H1 (cell line): ENCODE data around the gene S1PR3. TPM values are rescaled to one million over a fixed set of nuclear protein-coding genes. Genes with fewer than 3 reads are reported as not detected.

Experiments used
- CTCF ChIA-PET: fragments of 300-600 bp; sonication (Branson Sonifier 250); formaldehyde crosslinking; loops from one replicate; lab custom pipeline; 2021; ENCODE audit not compliant: partially characterized antibody; lab: Charles Lee
- POLR2A ChIA-PET: fragments of 300-600 bp; sonication (Branson Sonifier 250); formaldehyde crosslinking; loops from one replicate; lab custom pipeline; 2021; ENCODE audit warnings: inconsistent platforms; ENCODE audit not compliant: partially characterized antibody; lab: Charles Lee
- DNase-seq, 2 experiments: peaks; one replicate each; pipeline versions ENCODE4 v3.0.0 to v3.0.0-alpha.2; 2010 to 2022; ENCODE audit warnings: low spot score in 2 of 2, low read depth in 1 of 2, mixed read lengths in 1 of 2
- FAIRE-seq: peaks from 2 replicates; lab custom pipeline; 2011; peaks lifted over from hg19 to GRCh38; lab: Jason Lieb, UNC
- H2AFZ ChIP-seq: 2 replicates; pipeline ENCODE4 v1.8.1; 2012; ENCODE audit warnings: low read length, inconsistent platforms
- H2AK5ac ChIP-seq: 2 replicates; pipeline ENCODE4 v1.6.1; 2013; ENCODE audit warnings: low read depth, low read length
- H2BK120ac ChIP-seq: replicated peaks from 2 replicates; pipeline ENCODE3; 2013; ENCODE audit warnings: low read depth, low read length, inconsistent platforms
- H2BK12ac ChIP-seq: 2 replicates; pipeline ENCODE4 v1.6.1; 2013; ENCODE audit warnings: low read depth, low read length
- H2BK15ac ChIP-seq: 2 replicates; pipeline ENCODE4 v1.6.1; 2013; ENCODE audit warnings: low read length
- H2BK20ac ChIP-seq: 2 replicates; pipeline ENCODE4 v1.6.1; 2013; ENCODE audit warnings: low read length
- H2BK5ac ChIP-seq: 2 replicates; pipeline ENCODE4 v1.6.1; 2013; ENCODE audit warnings: low read depth, low read length
- H3K14ac ChIP-seq: 2 replicates; pipeline ENCODE4 v1.6.1; 2013; ENCODE audit warnings: inconsistent platforms; ENCODE audit not compliant: insufficient read length
- H3K18ac ChIP-seq: 2 replicates; pipeline ENCODE4 v1.6.1; 2013; ENCODE audit warnings: low read length; ENCODE audit errors: extremely low read depth
- H3K23ac ChIP-seq: 2 replicates; pipeline ENCODE4 v1.6.1; 2013; ENCODE audit warnings: inconsistent platforms; ENCODE audit not compliant: insufficient read length
- H3K23me2 ChIP-seq: 2 replicates; pipeline ENCODE4 v1.6.1; 2013; ENCODE audit warnings: low read depth, low read length
- H3K27ac ChIP-seq: 2 replicates; pipeline ENCODE4 v1.6.1; 2011; ENCODE audit warnings: low read depth, low read length, inconsistent platforms
- H3K27me3 ChIP-seq, 4 experiments: replicated peaks in 1 of 4; 1 replicate in 1 of 4; 2 replicates in 3 of 4; pipeline versions ENCODE4 v1.6.1 to v1.8.1; 2011 to 2013; ENCODE audit warnings: low read length in 3 of 4, mild to moderate bottlenecking in 3 of 4, inconsistent platforms in 2 of 4, mixed read lengths in 2 of 4, moderate library complexity in 1 of 4; ENCODE audit not compliant: control insufficient read depth in 3 of 4, insufficient read depth in 3 of 4; ENCODE audit errors: extremely low read depth in 1 of 4
- H3K36me3 ChIP-seq, 4 experiments: 2 replicates each; pipeline versions ENCODE4 v1.6.1 to v1.8.1; 2011 to 2013; ENCODE audit warnings: mild to moderate bottlenecking in 4 of 4, low read length in 3 of 4, moderate library complexity in 2 of 4, control low read depth in 1 of 4, inconsistent platforms in 1 of 4; ENCODE audit not compliant: insufficient read depth in 4 of 4, control insufficient read depth in 2 of 4
- H3K4ac ChIP-seq: replicated peaks from 2 replicates; pipeline ENCODE3; 2013; ENCODE audit warnings: low read length, low read depth, mixed read lengths, inconsistent platforms; ENCODE audit not compliant: insufficient read length
- H3K4me1 ChIP-seq, 4 experiments: replicated peaks in 1 of 4; 1 replicate in 1 of 4; 2 replicates in 3 of 4; pipeline versions ENCODE4 v1.6.1 to v1.8.1; 2011 to 2013; ENCODE audit warnings: low read length in 3 of 4, inconsistent platforms in 2 of 4, mixed read lengths in 1 of 4; ENCODE audit not compliant: insufficient read depth in 4 of 4, control insufficient read depth in 3 of 4
- H3K4me2 ChIP-seq, 2 experiments: 2 replicates each; pipeline versions ENCODE4 v1.6.1 to v1.8.1; 2011 to 2013; ENCODE audit warnings: low read depth in 2 of 2, low read length in 2 of 2, control low read depth in 1 of 2, inconsistent platforms in 1 of 2, mild to moderate bottlenecking in 1 of 2; ENCODE audit not compliant: insufficient read depth in 1 of 2
- H3K4me3 ChIP-seq, 4 experiments: fragments of 200-600, 300-600 bp in 1 of 4; sonication (generic), shearing (Covaris generic), sonication (Bioruptor Twin) in 1 of 4; 2 replicates each; pipeline versions ENCODE4 v1.5.1 to v1.8.1; 2011 to 2016; ENCODE audit warnings: low read length in 4 of 4, low read depth in 3 of 4, control low read depth in 2 of 4, inconsistent platforms in 2 of 4, mild to moderate bottlenecking in 2 of 4, mixed read lengths in 1 of 4, moderate library complexity in 1 of 4; ENCODE audit not compliant: insufficient read depth in 2 of 4; ENCODE audit errors: extremely low read depth in 1 of 4
- H3K56ac ChIP-seq: replicated peaks from 2 replicates; pipeline ENCODE3; 2013; ENCODE audit warnings: low read depth, mild to moderate bottlenecking, mixed read lengths, low read length, inconsistent platforms; ENCODE audit not compliant: insufficient read length
- H3K79me1 ChIP-seq: 2 replicates; pipeline ENCODE4 v1.6.1; 2013; ENCODE audit warnings: low read depth, low read length, control low read depth
- H3K79me2 ChIP-seq, 2 experiments: 2 replicates each; pipeline versions ENCODE4 v1.6.1 to v1.8.1; 2012 to 2013; ENCODE audit warnings: low read length in 2 of 2, mild to moderate bottlenecking in 2 of 2, inconsistent platforms in 1 of 2; ENCODE audit not compliant: insufficient read depth in 2 of 2, control insufficient read depth in 1 of 2
- H3K9ac ChIP-seq, 4 experiments: replicated peaks in 1 of 4; 1 replicate in 1 of 4; 2 replicates in 3 of 4; pipeline versions ENCODE4 v1.6.1 to v1.8.1; 2011 to 2013; ENCODE audit warnings: low read depth in 3 of 4, low read length in 3 of 4, control low read depth in 2 of 4, mild to moderate bottlenecking in 2 of 4, moderate library complexity in 2 of 4, inconsistent platforms in 1 of 4; ENCODE audit errors: extremely low read depth in 1 of 4
- H3K9me3 ChIP-seq, 2 experiments: 2 replicates each; pipeline versions ENCODE4 v1.6.1 to v1.8.1; 2012 to 2013; ENCODE audit warnings: mild to moderate bottlenecking in 2 of 2, moderate library complexity in 2 of 2, control low read depth in 1 of 2, inconsistent platforms in 1 of 2, low read depth in 1 of 2, low read length in 1 of 2, mixed read lengths in 1 of 2; ENCODE audit not compliant: insufficient read depth in 2 of 2
- H4K20me1 ChIP-seq, 2 experiments: replicated peaks in 1 of 2; 2 replicates each; pipeline versions ENCODE3 to v1.8.1; 2011 to 2013; ENCODE audit warnings: inconsistent platforms in 2 of 2, low read length in 2 of 2, mild to moderate bottlenecking in 1 of 2; ENCODE audit not compliant: insufficient read depth in 2 of 2, control insufficient read depth in 1 of 2
- H4K5ac ChIP-seq: 2 replicates; pipeline ENCODE4 v1.6.1; 2013; ENCODE audit warnings: low read length, low read depth, mixed read lengths, inconsistent platforms; ENCODE audit not compliant: insufficient read length
- H4K8ac ChIP-seq: 2 replicates; pipeline ENCODE4 v1.8.0; 2013; ENCODE audit warnings: mild to moderate bottlenecking, moderate library complexity, low read length, inconsistent platforms; ENCODE audit not compliant: insufficient read depth; ENCODE audit errors: extremely low read depth
- H4K91ac ChIP-seq: replicated peaks from 2 replicates; pipeline ENCODE3; 2013; ENCODE audit warnings: low read length, mixed read lengths, inconsistent platforms; ENCODE audit not compliant: insufficient read length
- GABPA ChIP-seq: IDR thresholded peaks from 2 replicates; pipeline ENCODE4 v1.6.1; 2011; ENCODE audit warnings: mild to moderate bottlenecking, low read length, moderate library complexity, borderline replicate concordance; ENCODE audit not compliant: insufficient read depth
- JUND ChIP-seq: IDR thresholded peaks from 2 replicates; pipeline ENCODE4 v1.6.1; 2011; ENCODE audit warnings: mild to moderate bottlenecking, improper control_type of control experiment, low read length
- MAX ChIP-seq: IDR thresholded peaks from 2 replicates; pipeline ENCODE4 v1.6.1; 2012; ENCODE audit warnings: inconsistent platforms
- POLR2A ChIP-seq, 2 experiments: IDR thresholded peaks; 1 replicate in 1 of 2; 2 replicates in 1 of 2; pipeline ENCODE4 v1.6.1; 2011; ENCODE audit warnings: low read depth in 2 of 2, low read length in 2 of 2, mild to moderate bottlenecking in 2 of 2; ENCODE audit errors: control extremely low read depth in 1 of 2
- RAD21 ChIP-seq, 2 experiments: IDR thresholded peaks in 1 of 2; conservative IDR thresholded peaks in 1 of 2; 2 replicates each; pipeline ENCODE4 v1.6.1; 2011; ENCODE audit warnings: low read depth in 2 of 2, low read length in 2 of 2, improper control_type of control experiment in 1 of 2, inconsistent platforms in 1 of 2, mild to moderate bottlenecking in 1 of 2, moderate library complexity in 1 of 2
- TAF7 ChIP-seq: optimal IDR thresholded peaks from 2 replicates; pipeline ENCODE3; 2011; ENCODE audit warnings: low read depth, mild to moderate bottlenecking, inconsistent platforms, low read length, moderate library complexity, borderline replicate concordance
- TCF12 ChIP-seq: IDR thresholded peaks from 2 replicates; pipeline ENCODE4 v1.6.1; 2011; ENCODE audit warnings: low read depth, mild to moderate bottlenecking, low read length
- YY1 ChIP-seq: IDR thresholded peaks from 2 replicates; pipeline ENCODE4 v1.6.1; 2011; ENCODE audit warnings: low read depth, mild to moderate bottlenecking, low read length
- WGBS, 2 experiments: shearing (Covaris generic) in 1 of 2; methylation state at CpG; one replicate each; pipeline versions ENCODE4 v1.1.6 to v1.1.7; 2013 to 2015; ENCODE audit warnings: low lambda C conversion rate in 2 of 2, mixed read lengths in 2 of 2, inconsistent platforms in 1 of 2, low coverage in 1 of 2, missing lambda C conversion rate in 1 of 2; ENCODE audit not compliant: insufficient replicate concordance in 2 of 2, insufficient coverage in 1 of 2, insufficient read length in 1 of 2; ENCODE audit errors: extremely low coverage in 1 of 2, missing lambda C conversion rate in 1 of 2; 5-methylcytosine and 5-hydroxymethylcytosine counted together
- polyA plus RNA-seq, 7 experiments: library from polyadenylated mRNA; depleted of rRNA in 3 of 7; stranded (reverse) in 5 of 7; unstranded in 2 of 7; fragments of >200 nt in 5 of 7; fragments of 200-250 nt in 2 of 7; gene quantifications; 1 replicate in 5 of 7; 2 replicates in 1 of 7; 4 replicates in 1 of 7; pipeline versions ENCODE4 v1.2.1 to v1.2.3, GENCODE V29; 2011 to 2013; ENCODE audit warnings: missing spikeins in 2 of 7, mixed read lengths in 2 of 7
- total RNA-seq: library from RNA; stranded (reverse); fragmentation: NEBNext Ultra II Directional; extraction: Animal tissue kit (Norgen Biotek cat#: 25700); gene quantifications from 2 replicates; pipeline ENCODE4 v1.2.1, GENCODE V29; 2021

S1PR3 gene
- total and polyA plus RNA-seq, 2 of the 8 experiments (the other 6 are each of a cell fraction or from before 2014, with no cell fraction given), result 3.7 to 6.4 TPM

- WGBS, 2 experiments, result 55% methylated on average over 51 of the region's 52 CpGs; no CpG with 5 or more reads in 1 of the 2 experiments
- H4K20me1 ChIP-seq, result peaks cover 0 to 6% of the 10 kb centered on the region in 2 experiments
- no peak overlapping the region for H2BK20ac ChIP-seq
- FAIRE-seq (peak; percentile 52), DNase-seq (peak; percentile 82 to 93)
- peak overlapping the region; percentile 41 for H4K8ac ChIP-seq
- H3K27ac ChIP-seq, result no peak overlapping the region
- ChIA-PET POLR2A (interaction anchor here (0.8 to 1.0 kb wide), 2 partner anchors 10 to 22 kb away, joined by 3 read pairs; partner anchors contain the start of gene S1PR3), CTCF (interaction anchor here (0.6 to 1.5 kb wide), 14 partner anchors 9 to 466 kb away, joined by 3 to 10 read pairs (median 3); no protein-coding TSS in a partner anchor)
- H4K91ac ChIP-seq, result peak overlapping the region; percentile 41
- no peaks in the 10 kb centered on the region for H3K27me3 ChIP-seq
- peak overlapping the region; percentile 1; the same call in 1 of the 2 replicates for H2BK12ac ChIP-seq
- no peak overlapping the region for H3K4me3 ChIP-seq
- H3K9me3 ChIP-seq, result no peaks in the 10 kb centered on the region
- no peak overlapping the region for H3K56ac ChIP-seq
- no peak overlapping the region for H2BK120ac ChIP-seq
- no peak overlapping the region; the same call in 1 of the 2 replicates for H2BK5ac ChIP-seq
- no peak overlapping the region for H4K5ac ChIP-seq
- peak overlapping the region; percentile 1 to 46; a peak in 3 of 4 replicates for H3K4me2 ChIP-seq
- no peak overlapping the region for H3K14ac ChIP-seq
- peaks cover 0 to 7% (median 0%) of the 10 kb centered on the region in 4 experiments; a peak in 1 of 8 replicates for H3K36me3 ChIP-seq
- peak overlapping the region; percentile 65; the same call in 1 of the 2 replicates for H2BK15ac ChIP-seq
- H3K4me1 ChIP-seq, result peaks cover 0 to 7% (median 3%) of the 10 kb centered on the region in 4 experiments; a peak in 4 of 7 replicates
- H3K18ac ChIP-seq, result 0 out of 2 replicates have a peak overlapping the region, but pooled peaks have one; percentile 62
- no peaks in the 10 kb centered on the region for H3K23me2 ChIP-seq
- no peak overlapping the region for H3K4ac ChIP-seq
- H3K79me1 ChIP-seq, result no peaks in the 10 kb centered on the region
- H3K9ac ChIP-seq, result no peak overlapping the region
- H2AFZ ChIP-seq, result no peak overlapping the region; the same call in 1 of the 2 replicates
- H3K79me2 ChIP-seq, result no peaks in the 10 kb centered on the region
- no peak overlapping the region for H2AK5ac ChIP-seq
- H3K23ac ChIP-seq, result no peak overlapping the region
- TF ChIP-seq TCF12 (0 out of 2 replicates have a peak, but pooled peaks have one; percentile 31), POLR2A (IDR thresholded peaks at IDR 0.05; ENCODE audit: control extremely low read depth in 1 of 2, low read depth in 2 of 2, low read length in 2 of 2) (no peak), GABPA (0 out of 2 replicates have a peak, but pooled peaks have one; percentile 16), JUND (no peak), RAD21 (IDR thresholded peaks at IDR 0.05 in 1 of 2, conservative IDR thresholded peaks at IDR 0.05 in 1 of 2; ENCODE audit: low read depth in 2 of 2, low read length in 2 of 2) (peak; percentile 95 to 96), YY1 (peak; percentile 40; the same call in 1 of the 2 replicates), MAX (peak; percentile 38; the same call in 1 of the 2 replicates), TAF7 (peak; percentile 56)
Measured at GRCh38 chr9:89000973-89001916, 10.0 kb downstream of the S1PR3 start.
